Activated CD8-positive, alpha-beta memory T cell treated with anti-CD3 and anti-CD28 coated beads for 36 hours (primary cell): Measurements from ENCODE around the gene LYPD6. TPM values are rescaled to one million over a fixed set of nuclear protein-coding genes. Genes with fewer than 3 reads are reported as not detected.

Source experiments
- CTCF ChIA-PET: fragments of 350-600 bp; sonication (Branson Sonifier 250); formaldehyde crosslinking; loops from one replicate; lab custom pipeline; 2021; ENCODE audit warnings: antibody characterized with exemption; lab: Charles Lee
- POLR2A ChIA-PET: fragments of 350-600 bp; sonication (Branson Sonifier 250); formaldehyde crosslinking; loops from one replicate; lab custom pipeline; 2021; ENCODE audit warnings: antibody characterized with exemption; lab: Charles Lee
- total RNA-seq, 2 experiments: library from RNA; stranded (reverse); gene quantifications; one replicate each; pipeline ENCODE4 v1.2.3, GENCODE V29; 2021

The LYPD6 gene
- total RNA-seq, 2 experiments from 2014 or later, result not detected

DNA sequence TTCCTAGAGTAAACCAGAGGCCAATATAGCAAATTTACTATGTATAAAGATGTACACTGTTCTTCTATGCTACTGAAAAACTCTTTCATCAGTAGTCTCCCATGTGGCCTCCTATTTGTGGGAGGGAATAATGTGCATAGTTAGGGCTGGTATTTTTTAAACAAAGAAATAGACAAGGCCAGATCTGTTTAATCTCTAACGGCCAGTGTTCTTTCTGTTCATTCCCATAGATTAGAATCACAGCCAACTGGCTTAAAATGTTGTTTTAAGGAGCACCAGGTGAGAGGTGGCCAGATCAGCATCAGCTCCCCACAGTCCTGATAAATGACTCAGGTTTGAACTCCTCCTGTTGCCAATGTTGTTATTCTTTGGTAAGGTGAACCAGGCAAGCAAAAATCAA is 12.1 kb downstream of the LYPD6 start:
- CTCF ChIA-PET, result no interaction called here
- POLR2A ChIA-PET, result no interaction called here

GRCh38 chr2:149344105-149344504 is 13.7 kb downstream of the LYPD6 start:
- ChIA-PET POLR2A (no interaction called here), CTCF (no interaction called here)

DNA sequence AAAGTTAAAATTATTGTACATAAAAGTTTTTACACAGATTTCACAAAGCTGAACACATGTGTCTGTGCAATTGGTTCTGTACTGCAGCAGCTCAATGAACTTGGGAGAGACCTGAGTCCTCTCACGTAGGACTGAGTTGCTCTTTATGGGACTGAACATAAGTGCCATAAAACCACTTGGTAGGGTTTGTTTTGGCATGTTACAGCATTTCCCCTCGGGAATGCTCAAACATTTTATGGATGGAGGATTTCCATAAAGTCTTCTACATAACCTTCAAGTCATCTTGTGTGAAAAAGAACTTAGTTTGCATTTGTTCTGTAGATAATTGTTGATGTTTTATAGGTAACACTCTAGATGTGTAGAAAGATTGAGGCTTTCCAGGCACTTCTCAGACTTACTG is 15.9 kb downstream of the LYPD6 start:
- POLR2A ChIA-PET, result no interaction called here
- CTCF ChIA-PET, result no interaction called here

GRCh38 chr2:149348291-149348690 is 17.9 kb downstream of the LYPD6 start:
- CTCF ChIA-PET, result no interaction called here
- POLR2A ChIA-PET, result no interaction called here

DNA sequence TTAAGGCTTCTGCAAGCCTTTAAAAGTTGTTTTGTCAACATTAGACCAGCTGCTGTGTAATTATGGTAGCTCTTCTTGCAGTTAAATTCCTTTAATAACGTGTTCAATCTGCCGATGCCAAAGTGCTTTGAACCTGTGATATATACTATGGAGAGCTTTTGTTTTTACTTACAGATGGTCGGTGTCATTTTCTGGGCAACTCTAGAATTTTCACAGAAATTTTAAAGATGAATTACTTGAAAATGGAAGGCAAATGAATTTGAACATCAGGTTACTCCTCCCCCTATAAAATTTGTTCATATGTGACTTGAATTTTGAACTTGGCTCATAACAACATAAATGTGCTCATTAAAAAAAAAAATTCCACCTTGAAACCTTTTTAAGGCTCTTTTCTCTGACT is 23.0 kb downstream of the LYPD6 start:
- CTCF ChIA-PET, result no interaction called here
- POLR2A ChIA-PET, result no interaction called here

DNA sequence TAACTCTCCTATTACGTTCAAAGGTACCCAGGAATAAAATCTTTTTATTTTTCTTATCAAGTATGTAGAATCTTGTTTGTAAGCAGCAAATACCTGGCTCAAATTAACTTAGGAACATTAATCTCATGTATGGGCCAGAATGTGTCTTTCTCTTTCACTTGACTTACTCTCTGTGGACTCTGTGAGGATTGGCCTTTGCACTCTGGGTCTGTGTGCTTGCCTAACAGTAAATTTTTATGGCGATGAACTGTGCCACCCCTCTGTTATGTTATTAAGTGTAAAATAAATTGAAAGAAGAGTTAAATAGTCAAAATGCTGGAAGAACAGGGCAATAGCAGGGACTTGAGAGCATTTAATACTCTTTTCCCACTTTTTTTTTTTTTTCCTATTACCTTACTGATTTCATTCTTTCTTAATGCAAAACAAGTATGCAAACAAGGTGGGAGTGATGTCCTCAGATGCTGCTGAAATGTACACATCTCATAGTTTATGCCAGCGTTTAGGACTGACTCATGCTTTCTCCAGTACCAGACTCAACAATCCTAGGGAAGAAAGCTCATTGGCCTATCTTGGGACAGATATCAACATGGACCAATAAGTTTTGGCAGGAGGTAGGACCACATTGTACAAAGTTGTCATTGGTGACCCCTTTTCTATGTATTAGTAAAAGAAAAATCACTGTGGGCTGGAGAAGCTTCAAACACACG is 25.5 kb downstream of the LYPD6 start:
- CTCF ChIA-PET, result no interaction called here

DNA sequence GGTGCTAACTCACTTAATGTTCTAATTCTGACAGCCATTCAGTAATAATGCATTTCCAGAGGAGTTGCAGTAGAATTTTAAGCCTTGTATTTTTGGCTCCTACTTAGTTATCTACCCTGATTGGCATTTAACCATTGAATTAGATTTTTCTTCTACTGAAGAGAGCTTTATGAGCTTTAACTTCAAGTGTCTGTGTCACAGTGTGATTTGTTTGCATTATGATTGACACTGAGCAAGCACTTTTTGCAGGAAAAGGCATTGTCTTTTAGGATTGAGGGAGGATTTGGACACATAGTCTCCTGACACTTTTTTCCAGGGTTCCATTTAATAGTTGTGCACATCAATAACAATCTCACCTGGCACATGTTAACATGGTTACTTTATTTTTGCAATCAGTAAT is 26.7 kb downstream of the LYPD6 start:
- ChIA-PET POLR2A (no interaction called here), CTCF (no interaction called here)

More for the DNA sequence above, 25.5 kb downstream of the LYPD6 start:
- POLR2A ChIA-PET, result no interaction called here

- ChIA-PET POLR2A (no interaction called here), CTCF (no interaction called here)
Observed at GRCh38 chr2:149360106-149360505, 29.7 kb downstream of the LYPD6 start.

GRCh38 chr2:149363958-149364357 is 33.6 kb downstream of the LYPD6 start:
- POLR2A ChIA-PET, result no interaction called here
- CTCF ChIA-PET, result no interaction called here

- POLR2A ChIA-PET, result no interaction called here
- CTCF ChIA-PET, result interaction anchor here (0.6 kb wide), 1 partner anchor 30 kb away, joined by 3 read pairs; no protein-coding TSS in a partner anchor
Observed at GRCh38 chr2:149364839-149365238, 34.5 kb downstream of the LYPD6 start.

DNA sequence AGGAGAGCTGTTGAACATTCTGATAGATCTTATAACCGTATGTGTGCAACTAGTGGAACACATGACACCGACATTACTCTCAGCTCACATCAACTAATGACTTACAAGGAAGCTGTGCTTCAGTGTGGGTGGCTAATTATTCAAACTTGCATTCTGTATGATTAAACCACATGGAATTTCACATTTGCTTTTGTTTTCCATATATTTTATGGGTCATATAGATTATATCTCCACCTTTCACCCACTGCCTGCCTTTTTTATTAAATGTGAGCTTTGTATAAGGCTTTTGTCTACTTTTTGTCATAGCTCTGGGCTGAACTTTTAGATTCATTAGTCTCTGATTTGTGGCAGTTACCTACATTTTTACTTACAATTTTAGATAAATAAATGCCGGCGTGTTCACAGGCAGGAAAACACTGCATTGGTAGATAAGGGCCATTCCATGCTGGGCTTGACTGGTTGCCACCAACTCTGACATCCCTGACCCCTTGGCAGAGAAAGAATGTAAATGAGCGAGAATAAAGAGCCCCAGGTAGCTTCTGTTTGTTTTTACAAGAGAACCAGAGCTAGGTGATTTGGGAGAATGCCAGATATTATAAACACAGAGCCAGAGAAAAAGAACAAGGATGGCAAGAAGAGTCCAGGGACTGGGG is 35.7 kb downstream of the LYPD6 start:
- CTCF ChIA-PET, result no interaction called here
- POLR2A ChIA-PET, result no interaction called here

GRCh38 chr2:149370061-149370775 is 39.8 kb downstream of the LYPD6 start:
- POLR2A ChIA-PET, result no interaction called here
- CTCF ChIA-PET, result no interaction called here

DNA sequence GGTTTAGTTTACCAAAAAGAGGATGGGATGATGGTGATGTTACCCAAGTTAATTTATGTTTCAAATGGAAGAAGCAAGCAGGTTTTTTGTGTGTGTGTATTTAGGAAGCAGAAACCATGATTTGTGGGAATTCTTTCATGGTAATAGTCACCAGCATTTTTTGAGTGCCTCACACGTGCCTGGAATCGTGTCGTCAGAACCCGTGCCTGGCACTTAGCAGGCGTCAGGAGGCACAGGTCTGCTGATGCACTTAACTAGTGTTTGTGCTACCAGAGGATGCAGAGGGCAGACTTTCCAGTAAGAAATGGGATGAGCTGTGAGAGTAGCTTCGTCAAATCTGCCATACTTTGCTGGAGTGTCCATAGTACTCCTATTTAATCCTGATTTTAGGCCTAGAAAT is 41.1 kb downstream of the LYPD6 start:
- POLR2A ChIA-PET, result no interaction called here
- CTCF ChIA-PET, result no interaction called here

GRCh38 chr2:149375801-149376361 is 45.5 kb downstream of the LYPD6 start:
- ChIA-PET CTCF (no interaction called here), POLR2A (no interaction called here)

DNA sequence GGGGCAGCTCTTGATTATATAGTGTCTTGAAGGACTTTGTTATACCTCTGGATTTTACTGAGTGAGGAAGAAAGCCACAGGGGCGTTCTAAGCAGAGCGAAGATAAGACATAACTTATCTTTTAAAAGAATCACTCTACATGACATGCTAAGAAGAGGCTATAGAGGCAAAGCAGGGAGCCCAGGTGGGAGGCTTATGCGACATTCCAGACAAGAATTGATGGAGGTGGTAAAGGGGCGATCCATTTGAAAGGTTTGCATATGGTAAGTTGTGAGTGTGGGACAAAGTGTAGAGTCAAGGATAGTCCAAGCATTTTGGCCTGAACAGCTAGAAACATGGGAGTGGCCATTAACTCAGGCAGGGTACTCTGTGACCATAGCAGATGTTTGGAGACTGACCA is 49.8 kb downstream of the LYPD6 start:
- ChIA-PET POLR2A (no interaction called here), CTCF (no interaction called here)

DNA sequence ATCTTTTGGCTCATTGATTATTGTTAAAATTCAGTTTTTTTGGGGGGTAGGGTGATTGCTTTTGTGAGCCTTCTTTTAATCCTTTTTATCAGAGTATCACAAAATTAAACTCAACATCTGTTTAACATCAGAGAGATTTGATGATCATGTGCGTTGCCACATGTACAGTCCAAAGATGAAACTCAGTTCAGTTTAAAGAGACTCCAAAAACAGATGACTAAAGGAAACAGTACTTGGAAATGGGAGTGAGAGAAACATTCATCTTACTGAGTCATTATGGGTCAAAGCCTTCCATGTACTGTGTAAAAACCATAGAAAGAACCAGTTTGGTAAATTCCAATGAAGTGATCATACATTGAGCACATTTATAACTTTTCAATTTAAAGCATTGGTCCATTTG is 53.0 kb downstream of the LYPD6 start:
- POLR2A ChIA-PET, result no interaction called here
- CTCF ChIA-PET, result no interaction called here

DNA sequence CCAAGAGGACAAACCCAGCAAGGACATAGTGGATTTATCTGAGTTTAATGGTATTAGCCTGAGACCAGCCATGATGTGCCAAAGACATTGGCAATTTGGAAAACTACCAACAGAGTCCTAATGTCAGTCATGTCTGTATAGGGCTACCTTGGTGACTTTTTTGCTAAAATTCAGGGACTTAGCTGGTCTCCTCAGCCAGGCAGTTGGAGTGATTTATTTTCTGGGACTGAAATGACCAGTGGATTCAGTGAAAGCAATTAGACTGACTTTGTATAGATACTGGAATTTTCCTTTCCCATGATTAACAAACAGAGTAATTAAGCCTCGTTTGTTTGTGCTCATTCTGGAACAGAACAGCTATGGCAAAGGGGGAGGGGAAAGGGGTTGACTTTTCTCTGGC is 55.0 kb downstream of the LYPD6 start:
- ChIA-PET POLR2A (no interaction called here), CTCF (no interaction called here)

GRCh38 chr2:149387411-149387810 is 57.0 kb downstream of the LYPD6 start:
- POLR2A ChIA-PET, result no interaction called here

DNA sequence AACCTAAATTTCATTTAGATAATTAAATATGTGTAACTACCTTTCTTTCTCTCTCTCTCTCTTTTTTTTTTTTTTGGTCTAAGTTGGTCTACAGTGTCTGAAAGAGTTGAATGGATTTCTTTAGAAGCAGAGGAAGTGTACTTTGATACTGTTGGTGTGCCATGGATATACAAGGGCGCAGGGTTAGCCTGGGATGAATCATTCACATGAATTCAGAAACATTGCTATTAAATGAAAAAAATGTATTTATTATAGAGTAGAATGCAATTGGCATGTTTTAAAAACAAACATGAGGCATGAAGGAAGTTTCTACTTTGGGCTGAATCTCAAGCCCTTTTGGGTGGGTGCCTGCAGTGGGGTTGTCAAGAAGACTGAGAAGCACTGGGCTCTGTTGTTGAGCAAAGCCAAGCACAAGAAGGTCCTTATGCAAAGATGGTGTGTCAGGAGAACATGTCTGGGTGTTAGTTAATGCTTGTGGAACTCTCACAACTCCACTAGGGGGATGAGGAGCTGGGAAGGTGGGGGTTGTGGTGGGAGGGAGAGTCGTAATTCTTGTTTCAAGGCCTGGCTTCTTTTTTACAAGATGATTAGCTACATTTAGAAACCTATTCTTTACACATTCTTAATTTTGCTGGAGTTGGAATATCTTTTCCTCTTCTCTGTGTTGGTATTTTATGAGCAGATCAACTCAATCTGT is 57.9 kb downstream of the LYPD6 start:
- CTCF ChIA-PET, result interaction anchor here (1.2 kb wide), 1 partner anchor 166 kb away, joined by 3 read pairs; no protein-coding TSS in a partner anchor
- POLR2A ChIA-PET, result no interaction called here

More at GRCh38 chr2:149387411-149387810, 57.0 kb downstream of the LYPD6 start:
- CTCF ChIA-PET, result no interaction called here
